NOMO-1 treated with dmso at 0.1 percent for 144 hours (cell line): ENCODE data around the gene GNG12.
"Not testable (repeated sequence)": the region's sequence is repeated elsewhere in the genome, so short reads cannot be mapped to it uniquely, and the experiment has no call there.

Experiments used
- DNase-seq: peaks from one replicate; lab custom pipeline; 2025; ENCODE audit not compliant: unreplicated experiment; lab: John Stamatoyannopoulos, UW

GNG12 gene

GRCh38 chr1:67665307-67665706 lies 168.0 kb downstream of the GNG12 start:
- DNase-seq = not testable (repeated sequence)

- no peak for DNase-seq
These were observed 169.2 kb downstream of the GNG12 start for GRCh38 chr1:67664048-67664447.

GRCh38 chr1:67662884-67663283 lies 170.4 kb downstream of the GNG12 start:
- no peak for DNase-seq

GRCh38 chr1:67659229-67659628 lies 174.0 kb downstream of the GNG12 start:
- DNase-seq = no peak

GRCh38 chr1:67657152-67657551 lies 176.1 kb downstream of the GNG12 start:
- DNase-seq = not testable (repeated sequence)

GRCh38 chr1:67655581-67655980 lies 177.7 kb downstream of the GNG12 start:
- DNase-seq = no peak

- DNase-seq = no peak
These were observed 180.0 kb downstream of the GNG12 start for GRCh38 chr1:67653304-67653703.

- DNase-seq = no peak
These were observed 180.5 kb downstream of the GNG12 start for GRCh38 chr1:67652800-67653199.
